Endothelial cell of umbilical vein (primary cell): Measurements from ENCODE around the gene GPAM.

Experiments
- EZH2 ChIP-seq: IDR thresholded peaks from 2 replicates; pipeline ENCODE4 v1.6.1; 2012; ENCODE audit warnings: borderline replicate concordance, low read depth, mild to moderate bottlenecking, moderate library complexity, low read length, inconsistent platforms; ENCODE audit not compliant: severe bottlenecking
- FOS ChIP-seq: IDR thresholded peaks from 2 replicates; pipeline ENCODE4 v1.6.1; 2011; ENCODE audit warnings: mild to moderate bottlenecking, low read length, moderate library complexity, borderline replicate concordance; ENCODE audit not compliant: insufficient read depth
- GATA2 ChIP-seq: IDR thresholded peaks from 2 replicates; pipeline ENCODE4 v1.7.0; 2011; ENCODE audit warnings: low read depth, mild to moderate bottlenecking, moderate library complexity, mixed read lengths, low read length; ENCODE audit not compliant: insufficient read length, insufficient read depth
- JUN ChIP-seq: IDR thresholded peaks from 2 replicates; pipeline ENCODE4 v1.6.1; 2011; ENCODE audit warnings: borderline replicate concordance, low read depth; ENCODE audit not compliant: insufficient read length, insufficient read depth
- MYC ChIP-seq: IDR thresholded peaks from one replicate; pipeline ENCODE4 v1.6.1; 2011; ENCODE audit warnings: mild to moderate bottlenecking, low read depth, low read length
- POLR2A ChIP-seq: IDR thresholded peaks from 2 replicates; pipeline ENCODE4 v1.6.1; 2012; ENCODE audit warnings: low read depth, mild to moderate bottlenecking, control low read depth, low read length
- POLR2AphosphoS5 ChIP-seq: IDR thresholded peaks from 2 replicates; pipeline ENCODE4 v1.6.1; 2012; ENCODE audit warnings: low read depth, mild to moderate bottlenecking, control low read depth, low read length, moderate library complexity; ENCODE audit not compliant: insufficient read depth
- TF ChIP-seq, protein P1 (sequence below), 2 donors: IDR thresholded peaks; 1 replicate in 1 of 2; 2 replicates in 1 of 2; pipeline ENCODE4 v1.5.1; 2011; ENCODE audit warnings: low read length in 2 of 2, mild to moderate bottlenecking in 2 of 2, moderate library complexity in 2 of 2, control low read depth in 1 of 2, inconsistent platforms in 1 of 2, low read depth in 1 of 2; ENCODE audit not compliant: insufficient read depth in 1 of 2; ENCODE audit errors: extremely low read depth in 1 of 2
- TF ChIP-seq, protein P2 (sequence below): IDR thresholded peaks from 2 replicates; pipeline ENCODE4 v1.6.1; 2011; ENCODE audit not compliant: insufficient read depth, insufficient read length

DNA sequence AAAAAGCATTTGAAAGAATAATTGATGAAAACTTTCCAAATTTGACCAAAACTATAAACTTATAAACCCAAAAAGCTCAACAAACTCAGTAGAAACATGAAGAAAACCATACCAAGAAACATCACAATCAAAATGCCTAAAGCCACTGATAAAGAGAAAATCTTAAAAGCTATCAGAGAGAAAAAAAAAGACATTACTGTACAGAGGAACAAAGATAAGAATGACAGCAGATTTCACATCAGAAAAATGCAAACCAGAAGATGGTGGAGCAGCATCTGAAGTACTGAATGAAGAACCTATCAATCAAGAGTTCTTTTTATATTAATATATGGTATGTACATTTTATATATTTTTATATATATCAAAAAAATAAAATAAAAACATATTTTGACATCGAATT lies 2.4 kb upstream of the GPAM start:
- TF ChIP-seq, protein P1, sequence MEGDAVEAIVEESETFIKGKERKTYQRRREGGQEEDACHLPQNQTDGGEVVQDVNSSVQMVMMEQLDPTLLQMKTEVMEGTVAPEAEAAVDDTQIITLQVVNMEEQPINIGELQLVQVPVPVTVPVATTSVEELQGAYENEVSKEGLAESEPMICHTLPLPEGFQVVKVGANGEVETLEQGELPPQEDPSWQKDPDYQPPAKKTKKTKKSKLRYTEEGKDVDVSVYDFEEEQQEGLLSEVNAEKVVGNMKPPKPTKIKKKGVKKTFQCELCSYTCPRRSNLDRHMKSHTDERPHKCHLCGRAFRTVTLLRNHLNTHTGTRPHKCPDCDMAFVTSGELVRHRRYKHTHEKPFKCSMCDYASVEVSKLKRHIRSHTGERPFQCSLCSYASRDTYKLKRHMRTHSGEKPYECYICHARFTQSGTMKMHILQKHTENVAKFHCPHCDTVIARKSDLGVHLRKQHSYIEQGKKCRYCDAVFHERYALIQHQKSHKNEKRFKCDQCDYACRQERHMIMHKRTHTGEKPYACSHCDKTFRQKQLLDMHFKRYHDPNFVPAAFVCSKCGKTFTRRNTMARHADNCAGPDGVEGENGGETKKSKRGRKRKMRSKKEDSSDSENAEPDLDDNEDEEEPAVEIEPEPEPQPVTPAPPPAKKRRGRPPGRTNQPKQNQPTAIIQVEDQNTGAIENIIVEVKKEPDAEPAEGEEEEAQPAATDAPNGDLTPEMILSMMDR (IDR thresholded peaks at IDR 0.05; ENCODE audit: extremely low read depth in 1 of 2, insufficient read depth in 1 of 2, low read depth in 1 of 2, low read length in 2 of 2), result no peak
- TF ChIP-seq EZH2 (no peak), GATA2 (no peak), JUN (no peak), FOS (no peak), POLR2A (no peak), POLR2AphosphoS5 (no peak), MYC (no peak)
- TF ChIP-seq, protein P2, sequence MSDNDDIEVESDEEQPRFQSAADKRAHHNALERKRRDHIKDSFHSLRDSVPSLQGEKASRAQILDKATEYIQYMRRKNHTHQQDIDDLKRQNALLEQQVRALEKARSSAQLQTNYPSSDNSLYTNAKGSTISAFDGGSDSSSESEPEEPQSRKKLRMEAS, result no peak
